ENCODE data around the gene IRS4.

DNA sequence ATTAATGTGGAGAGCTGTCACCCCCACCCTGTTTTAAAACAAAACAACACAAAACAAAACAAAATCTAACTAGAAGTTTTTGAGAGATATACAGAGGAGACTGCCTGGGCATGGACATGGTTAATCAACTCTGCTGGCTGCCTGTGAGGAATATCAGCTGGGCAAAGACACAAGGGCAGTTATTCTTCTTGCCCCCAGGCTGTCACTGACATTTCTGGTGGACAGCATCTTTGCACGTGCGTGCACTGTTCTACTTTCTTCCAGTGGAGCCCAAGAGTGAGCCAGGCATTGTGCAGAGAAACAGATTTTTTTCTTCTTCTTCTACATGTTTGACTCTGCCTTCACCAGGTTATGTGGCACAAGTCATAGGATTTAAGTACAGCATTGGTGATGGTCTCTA lies 13.8 kb downstream of the IRS4 start:
- no peak for TF ChIP-seq POLR2A (IDR thresholded peaks at IDR 0.05)
- TF ChIP-seq, protein P1, sequence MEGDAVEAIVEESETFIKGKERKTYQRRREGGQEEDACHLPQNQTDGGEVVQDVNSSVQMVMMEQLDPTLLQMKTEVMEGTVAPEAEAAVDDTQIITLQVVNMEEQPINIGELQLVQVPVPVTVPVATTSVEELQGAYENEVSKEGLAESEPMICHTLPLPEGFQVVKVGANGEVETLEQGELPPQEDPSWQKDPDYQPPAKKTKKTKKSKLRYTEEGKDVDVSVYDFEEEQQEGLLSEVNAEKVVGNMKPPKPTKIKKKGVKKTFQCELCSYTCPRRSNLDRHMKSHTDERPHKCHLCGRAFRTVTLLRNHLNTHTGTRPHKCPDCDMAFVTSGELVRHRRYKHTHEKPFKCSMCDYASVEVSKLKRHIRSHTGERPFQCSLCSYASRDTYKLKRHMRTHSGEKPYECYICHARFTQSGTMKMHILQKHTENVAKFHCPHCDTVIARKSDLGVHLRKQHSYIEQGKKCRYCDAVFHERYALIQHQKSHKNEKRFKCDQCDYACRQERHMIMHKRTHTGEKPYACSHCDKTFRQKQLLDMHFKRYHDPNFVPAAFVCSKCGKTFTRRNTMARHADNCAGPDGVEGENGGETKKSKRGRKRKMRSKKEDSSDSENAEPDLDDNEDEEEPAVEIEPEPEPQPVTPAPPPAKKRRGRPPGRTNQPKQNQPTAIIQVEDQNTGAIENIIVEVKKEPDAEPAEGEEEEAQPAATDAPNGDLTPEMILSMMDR (IDR thresholded peaks at IDR 0.05), result no peak
- TF ChIP-seq EP300 (IDR thresholded peaks at IDR 0.05), result no peak

All from tibial nerve (tissue), 4 donors.